ENCODE results near the gene TNNC2. TPM values are rescaled to one million over a fixed set of nuclear protein-coding genes. Genes with fewer than 3 reads are reported as not detected.
A peak's percentile ranks its signal among the peaks of the same experiment; 100 is the strongest.

The TNNC2 gene
- total and polyA plus RNA-seq, 5 donors, result 0.46 to 0.77 TPM; not detected in 3

DNA sequence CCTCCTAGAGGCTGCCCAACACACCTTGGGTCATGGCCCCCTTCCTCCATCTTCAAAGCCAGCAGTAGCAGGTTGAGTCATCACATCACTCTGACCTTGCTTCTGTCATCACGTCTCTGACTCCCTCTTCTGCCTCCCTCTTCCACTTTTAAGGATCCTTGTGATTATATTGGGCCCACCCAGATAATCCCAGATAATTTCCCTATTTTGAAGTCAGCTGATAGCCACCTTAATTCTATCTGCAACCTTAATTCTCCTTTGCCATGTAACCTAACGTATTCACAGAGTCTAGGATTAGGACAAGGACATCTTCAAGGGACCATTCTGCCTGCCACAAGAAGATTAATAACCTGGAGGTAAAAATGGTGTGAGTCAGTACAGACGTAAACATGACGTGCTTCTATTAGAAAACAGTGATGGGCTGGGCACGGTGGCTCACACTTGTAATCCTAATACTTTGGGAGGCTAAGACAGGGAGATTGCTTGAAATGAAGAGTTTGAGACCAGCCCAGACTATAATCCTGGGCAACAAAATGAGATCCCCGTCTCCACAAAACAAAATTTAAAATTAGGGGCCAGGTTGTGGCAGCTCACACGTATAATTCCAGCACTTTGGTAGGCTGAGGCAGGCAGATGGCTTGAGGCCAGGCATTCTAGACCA, 33.6 kb upstream of the TNNC2 start:
- intact Hi-C loops (cut with DNase I), result no loop called here
- Histone ChIP-seq H3K27me3 (ENCODE audit: control insufficient read depth, insufficient read depth) (no peaks in the 10 kb centered on the region), H3K27ac (ENCODE audit: low read length) (no peak overlapping the region), H3K9me3 (ENCODE audit: control insufficient read depth, low read length) (no peaks in the 10 kb centered on the region), H3K4me3 (ENCODE audit: low read length) (no peak overlapping the region), H3K4me1 (ENCODE audit: control insufficient read depth, insufficient read depth, low read length) (peaks cover 9% of the 10 kb centered on the region)
- ATAC-seq, result no peak
- WGBS, result 76% methylated on average over 7 of the region's 7 CpGs
- no peak for DNase-seq

DNA sequence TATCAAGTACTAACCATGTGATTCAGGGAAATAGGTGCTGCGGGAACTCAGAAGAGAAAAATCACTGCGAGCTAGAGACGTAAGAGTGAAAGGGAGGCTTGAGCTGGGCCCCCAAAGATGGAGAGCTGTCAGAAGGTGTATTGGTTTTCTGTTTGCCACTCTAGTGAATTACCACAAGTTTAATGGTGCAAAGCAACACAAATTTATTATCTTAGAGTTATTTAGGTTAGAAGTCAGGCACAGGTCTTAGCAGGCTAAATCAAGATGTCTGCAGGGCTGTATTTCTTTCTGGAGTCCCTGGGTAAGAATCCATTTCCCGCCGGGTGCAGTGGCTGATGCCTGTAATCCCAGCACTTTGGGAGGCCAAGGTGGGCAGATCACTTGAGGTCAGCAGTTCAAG, 32.8 kb upstream of the TNNC2 start:
- no peak overlapping the region for H3K27ac ChIP-seq (ENCODE audit: low read length)
- H3K4me1 ChIP-seq (ENCODE audit: control insufficient read depth, insufficient read depth, low read length), result peaks cover 11% of the 10 kb centered on the region
- DNase-seq (no peak), ATAC-seq (no peak)
- H3K4me3 ChIP-seq (ENCODE audit: low read length), result no peak overlapping the region
- H3K27me3 ChIP-seq (ENCODE audit: control insufficient read depth, insufficient read depth), result no peaks in the 10 kb centered on the region
- H3K9me3 ChIP-seq (ENCODE audit: control insufficient read depth, low read length), result no peaks in the 10 kb centered on the region
- intact Hi-C loops (cut with DNase I), result no loop called here
- 95% methylated on average over 5 of the region's 5 CpGs for WGBS

DNA sequence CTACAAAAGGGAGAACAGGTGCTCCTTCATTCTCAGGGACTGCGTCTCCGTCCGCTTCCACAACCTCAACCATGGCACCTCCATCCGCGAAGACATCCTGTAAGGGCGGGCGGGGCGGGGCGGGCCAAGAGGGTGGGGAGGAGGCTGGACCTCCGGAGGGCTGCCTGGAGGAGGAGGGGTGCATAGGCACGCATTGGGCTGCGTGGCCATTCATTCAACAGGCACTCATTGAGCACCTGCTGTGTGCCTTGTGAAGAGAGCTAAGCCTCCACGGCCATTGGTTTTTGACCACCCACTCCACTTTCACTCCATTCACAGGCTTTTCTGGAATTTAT, 30.7 kb upstream of the TNNC2 start:
- no peak for DNase-seq
- H3K27me3 ChIP-seq (ENCODE audit: control insufficient read depth, insufficient read depth), result no peaks in the 10 kb centered on the region
- peak overlapping the region; percentile 90 for H3K4me3 ChIP-seq (ENCODE audit: low read length)
- WGBS, result 7% methylated on average over 13 of the region's 13 CpGs
- intact Hi-C loops (cut with DNase I), result no loop called here
- peak overlapping the region; percentile 93 for H3K27ac ChIP-seq (ENCODE audit: low read length)
- peaks cover 11% of the 10 kb centered on the region for H3K4me1 ChIP-seq (ENCODE audit: control insufficient read depth, insufficient read depth, low read length)
- H3K9me3 ChIP-seq (ENCODE audit: control insufficient read depth, low read length), result no peaks in the 10 kb centered on the region
- ATAC-seq, result peak in 1 of 2 donors; percentile 38

DNA sequence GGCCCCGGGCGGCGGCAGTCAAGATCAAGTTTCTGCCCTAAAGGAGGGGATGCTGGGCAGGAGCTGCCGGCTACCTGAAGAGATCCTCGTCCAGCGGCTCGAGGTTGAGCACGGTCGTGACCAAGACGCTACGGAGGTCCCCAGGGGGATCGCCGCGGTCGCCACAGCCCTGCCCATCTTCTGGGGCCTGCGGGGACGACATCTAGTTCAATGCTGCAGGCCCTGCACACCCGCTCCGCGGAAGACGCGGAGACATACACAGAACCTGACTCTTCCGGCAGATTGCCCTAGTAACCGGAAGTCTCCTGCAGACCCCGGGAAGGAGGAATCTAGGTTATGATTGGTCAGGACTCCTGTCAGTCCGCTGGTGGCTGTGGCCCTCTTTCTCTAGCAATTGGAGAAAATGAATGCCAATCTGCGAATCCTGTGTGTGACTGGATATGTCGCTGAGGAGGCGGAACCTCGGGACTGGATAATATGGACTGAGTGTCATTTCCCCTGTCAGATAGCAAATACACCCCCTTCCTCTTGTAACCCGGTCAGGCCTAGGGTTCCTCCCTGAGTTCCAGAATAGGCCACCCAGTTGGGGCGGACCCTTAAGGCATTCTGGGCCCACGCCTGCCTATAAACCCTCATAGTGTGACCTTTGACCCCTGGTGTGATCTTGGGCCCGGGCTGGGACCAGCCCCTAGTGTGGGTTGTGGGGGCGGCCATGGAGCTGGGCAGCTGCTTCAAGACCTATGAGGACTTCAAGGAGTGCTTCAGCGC, 30.2 kb upstream of the TNNC2 start, which contains the start of the genes ACOT8 and ZSWIM3:
ACOT8 (minus strand) TSS at position 279 of the 768 bp plus-strand sequence; CDS start at position 202, 77 bp downstream.
ZSWIM3 (plus strand) TSS at position 501 of the 768 bp plus-strand sequence; CDS start at position 713, 212 bp downstream.
- no peaks in the 10 kb centered on the region for H3K9me3 ChIP-seq (ENCODE audit: control insufficient read depth, low read length)
- H3K27ac ChIP-seq (ENCODE audit: low read length), result peak within 1 kb of the TSS; percentile 93
- H3K4me3 ChIP-seq (ENCODE audit: low read length), result peak within 1 kb of the TSS; percentile 90
- DNase-seq (peak; percentile 92 to 96 (median 96)), ATAC-seq (peak; percentile 99)
- WGBS, result under 1% methylated on average over 36 of the region's 36 CpGs
- H3K27me3 ChIP-seq (ENCODE audit: control insufficient read depth, insufficient read depth), result no peaks in the 10 kb centered on the region
- intact Hi-C loops (cut with DNase I), result no loop called here
- H3K4me1 ChIP-seq (ENCODE audit: control insufficient read depth, insufficient read depth, low read length), result peaks cover 11% of the 10 kb centered on the region

DNA sequence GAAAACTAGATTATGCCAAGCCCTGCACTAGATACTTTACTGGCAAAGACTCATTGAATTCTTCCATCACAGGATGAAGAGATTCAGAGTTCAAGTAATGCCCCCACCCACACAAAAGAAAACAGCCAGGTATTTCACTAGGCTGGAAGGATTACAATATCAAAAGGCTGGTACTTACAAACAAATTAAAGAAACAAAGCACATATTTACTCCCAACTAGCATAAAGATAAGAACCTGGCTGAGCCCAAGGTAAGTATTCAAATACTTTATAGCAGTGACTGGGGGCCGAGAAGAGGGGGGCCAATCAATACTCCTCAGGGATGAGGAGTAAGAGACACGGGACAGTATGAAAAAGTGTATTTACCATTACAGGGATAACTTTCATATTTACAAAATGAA, 26.4 kb upstream of the TNNC2 start:
- Histone ChIP-seq H3K27me3 (ENCODE audit: control insufficient read depth, insufficient read depth) (no peaks in the 10 kb centered on the region), H3K27ac (ENCODE audit: low read length) (no peak overlapping the region), H3K9me3 (ENCODE audit: control insufficient read depth, low read length) (no peaks in the 10 kb centered on the region), H3K4me1 (ENCODE audit: control insufficient read depth, insufficient read depth, low read length) (peaks cover 11% of the 10 kb centered on the region), H3K4me3 (ENCODE audit: low read length) (no peak overlapping the region)
- WGBS, result 79% methylated on average over 2 of the region's 2 CpGs
- no peak for ATAC-seq
- intact Hi-C loops (cut with DNase I), result no loop called here
- DNase-seq, result no peak

DNA sequence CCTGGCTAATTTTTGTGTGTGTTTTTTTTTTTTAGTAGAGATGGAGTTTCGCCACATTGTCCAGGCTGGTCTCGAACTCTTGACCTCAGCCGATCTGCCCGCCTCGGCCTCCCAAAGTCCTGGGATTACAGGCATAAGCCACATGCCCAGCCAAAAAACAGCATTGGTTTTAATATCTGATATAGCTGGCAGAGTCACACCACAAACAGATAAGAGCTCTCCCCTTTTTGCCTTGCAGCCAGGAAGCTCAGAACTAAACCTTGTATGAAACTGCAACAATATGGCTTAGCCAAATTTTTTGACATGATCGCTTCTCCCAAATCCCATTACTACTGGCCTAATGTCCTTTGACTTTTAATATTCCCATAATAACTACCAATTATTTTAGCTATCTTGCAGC, 25.2 kb upstream of the TNNC2 start:
- no peak for ATAC-seq
- 95% methylated on average over 6 of the region's 6 CpGs for WGBS
- DNase-seq, result peak in 1 of 3 donors; percentile 25
- H3K9me3 ChIP-seq (ENCODE audit: control insufficient read depth, low read length), result no peaks in the 10 kb centered on the region
- no peak overlapping the region for H3K27ac ChIP-seq (ENCODE audit: low read length)
- no peaks in the 10 kb centered on the region for H3K27me3 ChIP-seq (ENCODE audit: control insufficient read depth, insufficient read depth)
- intact Hi-C loops (cut with DNase I), result no loop called here
- no peak overlapping the region for H3K4me3 ChIP-seq (ENCODE audit: low read length)
- peaks cover 6% of the 10 kb centered on the region for H3K4me1 ChIP-seq (ENCODE audit: control insufficient read depth, insufficient read depth, low read length)

DNA sequence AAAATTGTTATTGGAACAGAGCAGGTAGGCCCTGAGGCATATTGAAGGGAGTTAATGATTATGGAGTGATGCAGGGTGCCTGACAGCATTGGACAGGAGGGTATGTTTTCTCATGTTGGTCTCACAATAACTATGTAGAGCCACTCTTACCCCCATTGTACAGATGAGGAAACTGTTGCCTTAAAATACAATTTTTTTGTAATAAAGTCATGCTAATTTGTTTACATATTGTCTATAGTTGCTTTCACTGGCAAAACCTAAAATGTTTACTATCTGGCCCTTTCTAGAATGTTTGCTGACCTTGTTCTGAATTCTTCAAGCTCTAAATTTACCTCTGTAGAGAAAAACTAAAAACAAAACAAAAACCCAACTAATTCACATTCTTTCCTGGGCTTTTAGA, 24.4 kb upstream of the TNNC2 start:
- Histone ChIP-seq H3K27me3 (ENCODE audit: control insufficient read depth, insufficient read depth) (no peaks in the 10 kb centered on the region), H3K9me3 (ENCODE audit: control insufficient read depth, low read length) (no peaks in the 10 kb centered on the region), H3K4me3 (ENCODE audit: low read length) (no peak overlapping the region), H3K4me1 (ENCODE audit: control insufficient read depth, insufficient read depth, low read length) (peaks cover 6% of the 10 kb centered on the region), H3K27ac (ENCODE audit: low read length) (no peak overlapping the region)
- intact Hi-C loops (cut with DNase I), result no loop called here
- ATAC-seq, result no peak
- DNase-seq, result no peak

DNA sequence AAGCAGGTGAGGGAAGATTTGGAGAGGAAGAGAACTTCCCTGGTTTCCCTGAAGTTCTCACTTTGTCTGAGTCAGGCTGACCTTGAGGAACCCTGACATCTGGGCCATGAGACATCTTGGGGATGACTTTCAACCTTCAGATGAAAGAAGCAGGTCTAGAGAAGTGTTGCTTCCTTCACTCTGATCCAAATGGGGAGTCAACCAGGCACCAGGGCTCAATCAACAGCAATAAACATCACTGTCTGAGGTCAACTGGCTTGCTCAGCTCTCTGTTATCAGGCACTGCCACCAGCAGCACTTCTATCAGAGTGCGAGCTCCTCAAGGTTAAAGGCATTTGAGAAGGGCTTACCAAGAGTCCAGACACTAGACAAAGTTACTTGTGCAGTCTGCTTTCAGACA, 23.8 kb upstream of the TNNC2 start:
- 71% methylated on average over 1 of the region's 1 CpG for WGBS
- H3K4me1 ChIP-seq (ENCODE audit: control insufficient read depth, insufficient read depth, low read length), result peaks cover 5% of the 10 kb centered on the region
- ATAC-seq (no peak), DNase-seq (peak in 1 of 3 donors; percentile 13)
- H3K9me3 ChIP-seq (ENCODE audit: control insufficient read depth, low read length), result no peaks in the 10 kb centered on the region
- H3K27ac ChIP-seq (ENCODE audit: low read length), result peak overlapping the region; percentile 66
- no peak overlapping the region for H3K4me3 ChIP-seq (ENCODE audit: low read length)
- H3K27me3 ChIP-seq (ENCODE audit: control insufficient read depth, insufficient read depth), result no peaks in the 10 kb centered on the region
- intact Hi-C loops (cut with DNase I), result no loop called here

DNA sequence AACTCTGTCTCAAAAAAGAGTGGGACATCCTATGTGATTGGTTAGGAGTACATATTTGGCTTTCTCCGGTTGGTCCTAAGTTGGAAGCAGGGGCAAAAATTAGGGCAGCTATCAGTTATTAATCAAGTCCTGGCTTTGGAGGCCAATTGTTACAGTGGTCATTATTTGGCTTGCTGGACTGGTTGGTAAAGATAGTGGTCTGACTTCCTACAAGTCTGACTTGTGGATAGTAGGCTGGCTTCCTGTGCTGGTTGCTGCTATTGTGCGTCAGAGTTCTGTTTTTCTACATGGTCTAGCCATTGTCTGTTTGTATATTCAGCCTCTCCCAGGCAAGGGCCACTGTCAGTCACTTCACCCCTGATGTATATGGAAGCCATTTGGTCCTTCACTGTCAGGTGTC, 23.1 kb upstream of the TNNC2 start:
- intact Hi-C loops (cut with DNase I), result no loop called here
- H3K9me3 ChIP-seq (ENCODE audit: control insufficient read depth, low read length), result no peaks in the 10 kb centered on the region
- WGBS, result 96% methylated on average over 2 of the region's 2 CpGs
- H3K27me3 ChIP-seq (ENCODE audit: control insufficient read depth, insufficient read depth), result no peaks in the 10 kb centered on the region
- no peak overlapping the region for H3K4me3 ChIP-seq (ENCODE audit: low read length)
- ATAC-seq, result no peak
- no peak overlapping the region for H3K27ac ChIP-seq (ENCODE audit: low read length)
- DNase-seq, result no peak
- peaks cover 2% of the 10 kb centered on the region for H3K4me1 ChIP-seq (ENCODE audit: control insufficient read depth, insufficient read depth, low read length)

DNA sequence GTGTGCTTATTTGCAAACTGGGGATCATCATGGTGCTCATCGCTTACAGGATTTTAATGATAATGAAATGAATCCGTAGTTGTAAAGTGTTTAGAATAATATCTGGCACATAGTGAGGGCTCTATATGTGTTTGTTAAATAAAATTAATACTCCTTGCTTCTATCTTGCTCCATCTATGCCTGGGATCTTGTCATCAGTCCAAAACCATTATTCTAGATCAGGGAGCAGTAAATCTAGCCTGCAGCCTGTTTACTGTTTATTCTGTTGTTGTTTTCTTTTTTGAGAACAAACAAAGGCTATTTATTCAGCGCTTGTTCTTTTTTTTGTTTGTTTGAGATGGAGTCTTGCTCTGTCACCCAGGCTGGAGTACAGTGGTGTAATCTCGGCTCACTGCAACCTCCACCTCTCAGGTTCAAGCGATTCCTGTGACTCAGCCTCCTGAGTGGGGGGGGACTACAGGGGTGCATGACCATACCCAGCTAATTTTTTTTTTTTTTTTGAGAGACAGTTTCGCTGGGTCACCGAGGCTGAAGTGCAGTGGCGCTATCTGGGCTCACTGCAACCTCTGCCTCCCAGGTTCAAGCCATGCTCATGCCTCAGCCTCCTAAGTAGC, 22.0 kb upstream of the TNNC2 start:
- Histone ChIP-seq H3K9me3 (ENCODE audit: control insufficient read depth, low read length) (no peaks in the 10 kb centered on the region), H3K4me3 (ENCODE audit: low read length) (no peak overlapping the region), H3K4me1 (ENCODE audit: control insufficient read depth, insufficient read depth, low read length) (no peaks in the 10 kb centered on the region), H3K27me3 (ENCODE audit: control insufficient read depth, insufficient read depth) (no peaks in the 10 kb centered on the region), H3K27ac (ENCODE audit: low read length) (no peak overlapping the region)
- intact Hi-C loops (cut with DNase I), result no loop called here
- 88% methylated on average over 8 of the region's 8 CpGs for WGBS
- DNase-seq, result peak in 1 of 3 donors; percentile 30
- ATAC-seq, result no peak

DNA sequence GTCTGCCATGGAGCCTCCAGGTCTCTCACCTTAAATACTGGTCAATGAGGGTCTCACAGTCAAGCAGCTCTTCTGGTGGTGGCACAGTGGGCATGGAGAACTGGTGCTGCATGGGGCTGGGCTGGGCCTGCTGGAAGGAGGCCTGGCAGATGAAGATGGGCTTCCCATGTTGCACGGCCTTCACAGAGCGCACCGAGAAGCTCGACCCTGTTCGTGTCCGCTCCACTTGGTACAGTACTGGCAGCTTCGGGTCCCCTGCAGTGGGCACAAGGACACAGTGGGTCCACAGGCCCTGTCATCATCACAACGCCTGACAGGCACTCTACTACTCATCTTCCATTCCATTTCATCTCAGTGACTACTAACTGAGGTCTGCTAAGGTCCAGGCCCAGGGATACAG, 21.3 kb upstream of the TNNC2 start:
- Histone ChIP-seq H3K4me3 (ENCODE audit: low read length) (no peak overlapping the region), H3K9me3 (ENCODE audit: control insufficient read depth, low read length) (no peaks in the 10 kb centered on the region), H3K27ac (ENCODE audit: low read length) (no peak overlapping the region), H3K4me1 (ENCODE audit: control insufficient read depth, insufficient read depth, low read length) (no peaks in the 10 kb centered on the region), H3K27me3 (ENCODE audit: control insufficient read depth, insufficient read depth) (no peaks in the 10 kb centered on the region)
- intact Hi-C loops (cut with DNase I), result no loop called here
- ATAC-seq (no peak), DNase-seq (peak in 1 of 3 donors; percentile 17)
- WGBS, result 94% methylated on average over 8 of the region's 8 CpGs

All from right cardiac atrium (tissue), 5 donors.